ENCODE results near the gene UPK3BL2. TPM values are rescaled to one million over a fixed set of nuclear protein-coding genes. Genes with fewer than 3 reads are reported as not detected.
"Not testable (repeated sequence)": the region's sequence is repeated elsewhere in the genome, so short reads cannot be mapped to it uniquely, and the experiment has no call there.

Gene UPK3BL2, protein sequence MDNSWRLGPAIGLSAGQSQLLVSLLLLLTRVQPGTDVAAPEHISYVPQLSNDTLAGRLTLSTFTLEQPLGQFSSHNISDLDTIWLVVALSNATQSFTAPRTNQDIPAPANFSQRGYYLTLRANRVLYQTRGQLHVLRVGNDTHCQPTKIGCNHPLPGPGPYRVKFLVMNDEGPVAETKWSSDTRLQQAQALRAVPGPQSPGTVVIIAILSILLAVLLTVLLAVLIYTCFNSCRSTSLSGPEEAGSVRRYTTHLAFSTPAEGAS
- 1 to 10 TPM; 6.4 to 9.6 TPM for total RNA-seq

- not testable (repeated sequence) for H3K4me3 Mint-ChIP-seq, H3K9me3 Mint-ChIP-seq, H3K36me3 Mint-ChIP-seq, H3K27me3 Mint-ChIP-seq, DNase-seq, H3K27ac Mint-ChIP-seq, H3K4me1 Mint-ChIP-seq
Measured at GRCh38 chr7:102543596-102543995, at the start of gene UPK3BL2. Gene UPK3BL2 (minus strand): TSS chr7:102543696. CDS start chr7:102543636, 60 bp downstream.

DNA sequence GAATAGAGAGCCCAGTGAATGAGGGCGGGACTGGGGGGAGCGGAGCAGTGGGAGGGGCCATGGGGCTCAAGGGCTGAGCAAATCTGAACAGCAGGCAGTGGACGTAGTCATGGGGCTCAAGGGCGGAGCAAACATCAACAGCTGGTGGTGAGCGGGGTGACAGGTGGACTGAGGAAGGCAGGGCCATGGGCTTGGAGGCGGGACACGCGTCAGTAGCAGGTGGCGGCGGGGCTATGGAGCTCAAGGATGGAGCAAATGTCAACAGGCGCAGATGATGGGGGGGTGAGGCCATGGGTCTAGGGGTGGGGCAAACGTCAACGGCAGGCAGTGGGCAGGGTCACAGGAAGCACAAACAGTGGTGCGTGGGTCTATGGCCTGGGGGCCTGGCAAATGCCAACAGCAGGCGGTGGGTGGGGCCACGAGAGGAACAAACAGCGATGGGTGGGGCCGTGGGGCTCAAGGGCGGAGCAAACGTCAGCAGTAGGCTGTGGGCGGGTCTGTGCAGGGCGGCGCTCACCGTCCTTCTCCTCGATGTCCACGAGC is 49.1 kb upstream of the UPK3BL2 start:
- not testable (repeated sequence) for H3K4me1 Mint-ChIP-seq, H3K27me3 Mint-ChIP-seq, H3K36me3 Mint-ChIP-seq, H3K9me3 Mint-ChIP-seq, H3K4me3 Mint-ChIP-seq, H3K27ac Mint-ChIP-seq
- DNase-seq: peak; percentile 28

DNA sequence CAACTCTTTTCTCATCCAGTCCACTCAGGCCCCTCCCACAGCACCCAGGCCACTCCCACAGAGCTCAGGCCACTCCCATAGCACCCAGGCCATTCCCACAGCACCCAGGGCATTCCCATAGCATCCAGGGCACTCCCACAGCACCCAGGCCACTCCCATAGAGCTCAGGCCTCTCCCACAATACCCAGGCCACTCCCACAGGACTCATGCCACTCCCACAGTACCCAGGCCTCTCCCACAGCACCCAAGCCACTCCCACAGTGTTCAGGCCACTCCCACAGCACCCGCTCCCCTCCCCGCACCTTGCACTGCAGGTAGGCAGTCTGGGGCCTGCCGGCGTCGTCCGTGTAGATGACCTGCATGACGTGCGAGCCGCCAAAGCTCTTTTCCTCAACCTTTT is 46.4 kb upstream of the UPK3BL2 start:
- H3K4me3 Mint-ChIP-seq, H3K9me3 Mint-ChIP-seq, DNase-seq, H3K27me3 Mint-ChIP-seq, H3K4me1 Mint-ChIP-seq, H3K36me3 Mint-ChIP-seq, H3K27ac Mint-ChIP-seq: not testable (repeated sequence)

DNA sequence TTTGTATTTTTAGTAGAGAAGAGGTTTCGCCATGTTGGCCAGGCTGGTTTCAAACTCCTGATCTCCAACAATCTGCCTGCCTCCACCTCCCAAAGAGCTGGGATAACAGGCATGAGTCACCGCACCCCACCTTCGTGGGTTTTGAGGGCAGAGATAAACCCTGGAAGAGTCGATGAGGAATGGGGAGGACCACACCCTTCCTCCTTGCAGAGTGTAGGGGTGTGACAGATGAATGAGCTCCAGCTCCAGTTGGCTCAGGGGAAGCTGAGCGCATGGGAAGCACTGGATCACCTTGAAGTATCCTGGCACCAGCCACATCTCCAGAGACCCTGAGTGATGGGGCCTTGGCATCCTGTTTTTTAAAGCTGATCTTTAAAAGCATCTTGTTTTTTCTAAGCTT is 40.0 kb upstream of the UPK3BL2 start:
- DNase-seq, H3K27me3 Mint-ChIP-seq, H3K4me3 Mint-ChIP-seq, H3K27ac Mint-ChIP-seq, H3K9me3 Mint-ChIP-seq, H3K4me1 Mint-ChIP-seq, H3K36me3 Mint-ChIP-seq: not testable (repeated sequence)

GRCh38 chr7:102581722-102582121 is 38.2 kb upstream of the UPK3BL2 start:
- H3K4me3 Mint-ChIP-seq: not testable (repeated sequence)

DNA sequence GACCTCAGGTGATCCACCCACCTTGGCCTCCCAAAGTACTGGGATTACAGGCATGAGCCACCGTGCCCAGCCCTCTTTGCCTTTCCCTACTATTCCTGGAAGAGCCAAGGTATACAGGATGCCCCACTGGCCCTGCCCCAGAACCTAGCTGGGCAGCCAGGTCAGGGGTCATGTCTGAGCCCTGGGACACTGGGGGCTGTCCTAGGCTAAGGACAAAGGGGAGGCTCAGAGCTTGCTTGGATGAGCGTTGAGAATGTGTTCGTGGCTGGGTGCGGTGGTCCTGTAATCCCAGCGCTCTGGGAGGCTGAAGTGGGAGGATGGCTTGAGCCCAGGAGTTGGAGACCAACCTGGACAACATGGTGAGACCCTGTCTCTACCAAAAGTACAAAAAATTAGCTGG is 35.0 kb upstream of the UPK3BL2 start:
- DNase-seq, H3K36me3 Mint-ChIP-seq, H3K4me1 Mint-ChIP-seq, H3K27me3 Mint-ChIP-seq, H3K27ac Mint-ChIP-seq, H3K4me3 Mint-ChIP-seq, H3K9me3 Mint-ChIP-seq: not testable (repeated sequence)

More at GRCh38 chr7:102581722-102582121, 38.2 kb upstream of the UPK3BL2 start:
- not testable (repeated sequence) for DNase-seq, H3K27me3 Mint-ChIP-seq, H3K36me3 Mint-ChIP-seq, H3K9me3 Mint-ChIP-seq, H3K4me1 Mint-ChIP-seq, H3K27ac Mint-ChIP-seq

DNA sequence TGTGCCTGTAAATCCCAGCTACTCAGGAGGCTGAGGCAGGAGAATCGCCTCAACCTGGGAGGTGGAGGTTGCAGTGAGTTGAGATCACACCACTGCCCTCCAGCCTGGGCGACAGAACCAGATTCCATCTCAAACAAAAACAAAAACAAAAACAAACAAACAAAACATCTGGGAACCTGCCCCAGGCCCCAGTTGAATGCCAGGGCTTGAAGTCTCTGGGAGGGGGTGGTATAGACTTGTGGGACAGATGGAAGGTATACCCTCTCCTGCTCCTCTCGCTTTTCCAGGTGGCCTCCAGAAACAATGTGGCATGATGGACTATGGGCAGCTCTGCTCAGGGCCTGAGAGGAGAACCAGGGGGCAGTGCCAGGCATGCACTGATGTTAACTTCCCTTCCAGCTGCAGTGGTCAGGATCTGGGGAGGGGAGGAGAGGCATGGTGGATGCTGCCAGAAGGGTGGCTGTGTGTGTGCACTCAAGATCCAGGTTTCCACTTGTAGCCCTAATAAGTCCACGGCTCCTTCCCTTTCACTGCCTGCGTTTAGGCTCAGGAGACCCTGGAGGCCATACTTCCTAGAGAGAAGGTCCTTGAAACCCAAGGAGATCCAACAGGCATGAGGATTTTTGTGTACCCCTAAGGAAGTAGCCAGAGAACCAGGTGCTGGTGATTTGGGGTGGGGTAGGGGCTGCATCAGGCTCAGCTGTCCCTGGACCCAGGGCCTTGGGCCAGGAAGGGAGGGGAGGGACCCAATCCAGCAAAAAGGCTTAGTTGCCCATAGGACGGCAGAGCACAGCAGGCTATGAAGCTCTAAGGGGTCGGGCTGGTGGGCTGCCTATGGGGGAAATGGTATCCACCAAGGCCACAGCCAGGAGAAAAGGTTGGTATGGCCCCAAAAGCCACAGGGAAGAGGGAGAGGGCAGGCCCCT is 34.1 kb upstream of the UPK3BL2 start:
- H3K36me3 Mint-ChIP-seq, DNase-seq, H3K27ac Mint-ChIP-seq, H3K4me3 Mint-ChIP-seq, H3K4me1 Mint-ChIP-seq, H3K9me3 Mint-ChIP-seq, H3K27me3 Mint-ChIP-seq: not testable (repeated sequence)

DNA sequence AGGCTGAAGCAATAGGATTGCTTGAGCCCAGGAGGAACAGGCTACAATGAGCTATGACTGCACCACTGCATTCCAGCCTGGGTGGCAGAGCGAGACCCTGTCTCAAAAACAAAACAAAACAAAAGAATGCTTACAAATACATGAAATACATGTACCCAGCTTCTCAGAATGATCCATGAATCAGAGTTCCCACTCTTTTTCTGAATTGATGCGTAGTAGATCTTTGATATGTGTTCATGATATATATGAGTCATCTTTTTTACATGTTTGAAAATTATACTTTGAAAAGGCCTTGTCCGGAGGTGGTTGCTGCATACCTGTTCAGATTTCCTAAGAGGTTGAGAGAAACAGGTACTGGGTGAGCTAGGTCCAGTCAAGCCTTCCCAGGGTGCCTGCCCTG is 32.9 kb upstream of the UPK3BL2 start:
- not testable (repeated sequence) for H3K36me3 Mint-ChIP-seq, H3K27ac Mint-ChIP-seq, H3K27me3 Mint-ChIP-seq, H3K9me3 Mint-ChIP-seq, DNase-seq, H3K4me3 Mint-ChIP-seq, H3K4me1 Mint-ChIP-seq

GRCh38 chr7:102574607-102575006 is 31.1 kb upstream of the UPK3BL2 start:
- H3K27ac Mint-ChIP-seq, DNase-seq, H3K36me3 Mint-ChIP-seq, H3K4me1 Mint-ChIP-seq, H3K9me3 Mint-ChIP-seq, H3K27me3 Mint-ChIP-seq, H3K4me3 Mint-ChIP-seq: not testable (repeated sequence)

DNA sequence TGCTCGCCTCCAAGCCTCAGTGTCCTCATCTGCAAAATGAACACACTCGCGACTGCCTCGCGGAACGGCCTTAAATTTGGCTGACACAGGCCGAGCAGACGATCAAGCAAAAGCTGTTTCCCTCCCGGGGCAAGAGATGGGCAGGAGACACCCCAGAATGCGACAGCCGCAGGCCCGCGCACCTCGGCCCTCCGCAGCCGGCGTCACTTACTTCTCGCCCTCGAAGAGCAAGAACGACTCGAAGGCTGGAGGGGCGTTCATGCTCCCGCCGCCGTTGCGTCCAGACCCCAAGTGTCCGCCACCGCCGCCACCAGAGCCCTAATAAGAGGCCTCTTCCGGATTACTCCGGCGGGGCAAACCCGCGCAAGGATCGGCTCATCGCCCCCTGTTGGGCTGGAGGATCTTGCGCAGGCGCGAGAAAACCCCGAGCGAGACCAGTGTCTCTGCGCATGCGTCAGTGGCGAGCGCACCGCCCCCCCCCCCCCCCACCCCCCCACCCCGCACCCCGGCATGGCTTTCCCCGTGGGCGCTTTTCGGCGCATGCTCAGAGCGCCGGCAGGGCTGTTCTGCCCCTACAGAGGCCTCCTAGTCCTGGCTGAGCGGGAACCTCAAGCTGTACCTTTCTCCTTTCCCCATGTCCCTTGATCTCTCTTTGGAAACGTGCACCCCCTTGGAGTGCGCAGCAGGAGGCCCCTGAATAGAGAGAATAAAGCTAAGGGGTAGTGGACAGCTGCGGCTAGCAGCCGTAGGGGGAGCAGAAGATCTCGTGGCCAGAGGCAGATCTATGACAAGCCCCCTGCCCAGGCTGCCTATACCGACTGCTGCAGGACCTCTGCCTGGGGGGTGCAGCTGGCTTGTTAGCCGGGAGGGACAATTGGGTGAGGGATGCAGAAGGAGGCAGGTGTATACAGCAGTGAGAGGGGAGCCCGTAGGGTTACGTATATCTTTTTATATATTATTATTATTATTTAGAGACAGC is 29.1 kb upstream of the UPK3BL2 start, which contains the start of gene POLR2J3:
TSS of gene POLR2J3 (minus strand) at position 323 of the 979 bp plus-strand sequence. CDS start at position 261, 62 bp downstream.
- Mint-ChIP-seq H3K4me3 (peak within 1 kb of the TSS; percentile 91), H3K27ac (peak within 1 kb of the TSS; percentile 82)
- H3K4me1 Mint-ChIP-seq, H3K27me3 Mint-ChIP-seq, H3K36me3 Mint-ChIP-seq, H3K9me3 Mint-ChIP-seq: not testable (repeated sequence)
- DNase-seq: peak; percentile 97

- H3K27me3 Mint-ChIP-seq, H3K9me3 Mint-ChIP-seq, H3K36me3 Mint-ChIP-seq, H3K27ac Mint-ChIP-seq, DNase-seq, H3K4me1 Mint-ChIP-seq, H3K4me3 Mint-ChIP-seq: not testable (repeated sequence)
Measured at GRCh38 chr7:102568620-102569019, 25.1 kb upstream of the UPK3BL2 start.

GRCh38 chr7:102550808-102551422 is 7.4 kb upstream of the UPK3BL2 start, which contains the start of gene SPDYE2:
Gene SPDYE2 (plus strand): TSS chr7:102551226. CDS start chr7:102553256, 2,030 bp downstream.
- not testable (repeated sequence) for H3K9me3 Mint-ChIP-seq, DNase-seq, H3K36me3 Mint-ChIP-seq, H3K27me3 Mint-ChIP-seq, H3K4me3 Mint-ChIP-seq, H3K4me1 Mint-ChIP-seq, H3K27ac Mint-ChIP-seq

- not testable (repeated sequence) for H3K36me3 Mint-ChIP-seq, H3K4me3 Mint-ChIP-seq, H3K9me3 Mint-ChIP-seq, H3K27ac Mint-ChIP-seq, H3K4me1 Mint-ChIP-seq, H3K27me3 Mint-ChIP-seq, DNase-seq
Measured at GRCh38 chr7:102546353-102546752, 2.9 kb upstream of the UPK3BL2 start.

GRCh38 chr7:102545288-102545687 is 1.8 kb upstream of the UPK3BL2 start:
- H3K27me3 Mint-ChIP-seq, H3K4me1 Mint-ChIP-seq, H3K9me3 Mint-ChIP-seq, H3K36me3 Mint-ChIP-seq, DNase-seq, H3K27ac Mint-ChIP-seq, H3K4me3 Mint-ChIP-seq: not testable (repeated sequence)

Measured in activated naive CD8-positive, alpha-beta T cell treated with anti-CD3 and anti-CD28 coated beads for 36 hours (primary cell).